Measurements from ENCODE around the gene DMXL1. TPM values are rescaled to one million over a fixed set of nuclear protein-coding genes. Genes with fewer than 3 reads are reported as not detected.

The DMXL1 gene
- total RNA-seq, 4 donors from 2014 or later = 67.1 to 115 (median 83.3) TPM

DNA sequence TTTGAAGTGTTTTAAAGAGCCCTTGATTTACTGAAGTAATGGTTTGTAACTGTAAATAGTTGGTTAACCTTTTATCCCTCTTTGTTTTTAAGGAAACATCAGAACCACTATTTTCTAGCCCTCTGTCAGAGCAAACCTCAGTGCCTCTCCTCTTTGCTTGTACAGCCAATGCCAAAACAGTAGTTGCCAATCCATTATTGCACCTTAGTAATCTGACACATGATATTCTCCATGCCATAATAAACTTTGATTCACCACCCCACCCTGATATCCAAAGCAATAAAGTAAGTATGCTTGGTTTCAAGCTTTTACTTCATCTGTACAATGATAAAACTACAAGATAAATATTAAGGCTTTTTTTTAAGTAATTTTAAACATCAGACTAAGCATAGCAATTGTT is 100.8 kb downstream of the DMXL1 start:
- no peak for TF ChIP-seq CTCF (IDR thresholded peaks at IDR 0.05; ENCODE audit: low read depth)

DNA sequence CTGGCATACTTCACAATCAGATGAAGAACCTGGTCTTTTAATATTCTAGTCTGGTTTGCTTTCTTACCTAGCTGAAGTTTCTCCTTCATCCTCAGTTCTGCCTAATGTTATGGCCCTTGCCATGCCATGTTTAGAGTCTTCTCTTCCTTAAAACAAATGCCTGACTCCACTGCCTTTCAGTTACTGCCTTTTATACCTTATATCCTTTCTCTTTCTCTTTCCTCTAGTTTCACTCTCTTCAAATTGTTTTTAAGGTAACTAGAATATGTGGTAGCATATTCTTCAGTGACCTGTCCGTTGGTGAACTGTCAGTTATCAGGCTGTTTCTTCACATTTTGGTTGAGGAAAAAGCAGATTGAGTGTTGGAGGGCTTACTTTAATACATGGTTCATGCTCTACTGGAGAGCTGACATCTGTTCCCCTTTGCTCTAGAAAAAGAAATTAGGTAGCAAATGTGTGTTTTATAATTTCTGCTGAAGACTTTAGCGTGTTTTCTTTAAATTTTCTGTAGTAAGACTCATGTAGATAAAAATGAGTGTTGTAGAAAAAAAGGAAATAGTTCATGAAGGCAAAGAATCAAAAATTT is 103.8 kb downstream of the DMXL1 start:
- TF ChIP-seq CTCF (IDR thresholded peaks at IDR 0.05; ENCODE audit: low read depth) = no peak

DNA sequence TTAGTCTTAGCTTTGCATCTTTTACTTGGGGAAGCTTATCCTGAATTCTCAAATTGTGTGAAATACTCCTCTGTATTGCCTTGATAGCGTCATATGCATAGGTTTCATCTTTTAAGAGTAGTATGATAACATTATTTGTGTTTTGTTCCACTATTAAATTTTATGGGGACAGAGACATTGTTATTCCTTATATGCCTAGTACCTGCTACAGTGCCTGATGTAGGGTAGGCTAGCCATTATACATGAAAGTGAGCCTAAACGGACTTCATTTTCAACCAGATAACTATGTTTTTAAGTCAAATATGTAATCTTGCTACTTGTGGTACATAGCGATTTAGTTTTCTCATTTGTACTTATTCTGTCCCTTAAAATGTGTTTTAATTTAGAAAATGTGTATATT is 105.9 kb downstream of the DMXL1 start:
- no peak for TF ChIP-seq CTCF (IDR thresholded peaks at IDR 0.05; ENCODE audit: low read depth)

- no peak for TF ChIP-seq CTCF (IDR thresholded peaks at IDR 0.05; ENCODE audit: low read depth)
Measured at GRCh38 chr5:119177226-119177625, 106.3 kb downstream of the DMXL1 start.

DNA sequence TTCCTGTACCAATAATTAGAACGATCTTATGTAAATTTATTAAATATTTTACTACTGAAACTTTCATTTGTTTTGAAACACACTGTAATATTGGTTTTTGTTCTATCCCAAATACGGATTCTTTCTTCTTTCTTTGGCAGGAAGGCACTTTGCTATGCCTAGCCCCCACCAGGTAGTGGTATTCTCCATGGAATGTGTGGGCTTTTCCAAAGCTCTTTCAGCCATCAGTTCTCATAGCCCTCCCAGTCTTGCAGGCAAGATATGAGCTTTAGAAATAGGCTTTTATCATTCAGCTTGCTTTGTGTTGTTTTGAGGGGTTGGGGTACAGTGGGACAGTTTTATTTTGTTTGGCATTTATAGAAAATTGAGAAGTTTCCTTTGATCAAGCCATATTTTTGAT is 107.5 kb downstream of the DMXL1 start:
- TF ChIP-seq CTCF (IDR thresholded peaks at IDR 0.05; ENCODE audit: low read depth) = no peak

GRCh38 chr5:119179857-119180641 is 109.2 kb downstream of the DMXL1 start:
- TF ChIP-seq CTCF (IDR thresholded peaks at IDR 0.05; ENCODE audit: low read depth) = no peak

DNA sequence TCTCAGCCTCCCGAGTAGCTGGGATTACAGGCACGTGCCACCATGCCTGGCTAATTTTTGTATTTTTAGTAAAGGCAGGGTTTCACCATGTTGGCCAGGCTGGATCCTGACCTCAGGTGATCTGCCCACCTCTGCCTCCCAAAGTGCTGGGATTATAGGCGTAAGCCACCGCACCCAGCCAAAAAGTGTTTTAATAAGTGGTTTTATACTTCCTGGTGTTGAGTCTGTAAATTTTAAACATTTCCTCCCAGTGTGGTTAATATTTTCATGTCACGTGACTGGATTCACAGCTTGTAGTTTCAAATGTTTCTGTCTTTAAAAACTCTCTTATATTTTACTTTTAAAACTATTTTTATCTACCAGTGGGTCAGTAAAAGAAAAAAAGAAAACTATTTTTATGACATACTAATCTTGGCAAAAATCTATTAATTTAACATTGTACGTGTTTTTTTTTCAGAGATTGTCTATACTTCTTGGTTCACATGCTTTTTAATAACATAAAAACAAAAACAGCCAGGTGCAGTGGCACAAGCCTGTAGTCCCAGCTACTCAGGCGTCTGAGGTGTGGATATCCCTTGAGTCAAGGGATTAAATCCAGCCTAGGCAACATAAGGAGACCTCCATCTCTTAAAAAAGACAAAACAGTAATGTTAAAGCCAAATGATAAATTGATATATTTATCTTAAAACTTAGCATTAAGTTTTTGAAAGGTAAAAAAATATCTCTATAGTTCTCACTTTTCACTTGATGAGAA is 117.1 kb downstream of the DMXL1 start:
- TF ChIP-seq CTCF (IDR thresholded peaks at IDR 0.05; ENCODE audit: low read depth) = no peak

All from subcutaneous adipose tissue (tissue), 4 donors.